HepG2 (cell line): Measurements from ENCODE around the gene TMEM158. TPM values are rescaled to one million over a fixed set of nuclear protein-coding genes. Genes with fewer than 3 reads are reported as not detected.

Source experiments
- ARNT ChIP-seq: fragments of 450-650 bp; IDR thresholded peaks from 2 replicates; pipeline ENCODE4 v1.6.1; 2017
- EED ChIP-seq: sonication (generic); formaldehyde crosslinking; IDR thresholded peaks from 2 replicates; pipeline ENCODE4 v1.5.0; 2020; ENCODE audit warnings: mild to moderate bottlenecking, missing genetic modification reagents
- ELF1 ChIP-seq: sonication (generic); formaldehyde crosslinking; IDR thresholded peaks from 2 replicates; pipeline ENCODE4 v1.4.0; 2020; ENCODE audit warnings: missing genetic modification reagents
- KDM6A ChIP-seq: IDR thresholded peaks from 2 replicates; pipeline ENCODE4 v1.6.1; 2016; ENCODE audit warnings: low read depth
- MAFF ChIP-seq: IDR thresholded peaks from 2 replicates; pipeline ENCODE4 v1.6.1; 2011; ENCODE audit warnings: low read depth, low read length, improper control_type of control experiment
- MAFG ChIP-seq: sonication (generic); formaldehyde crosslinking; IDR thresholded peaks from 2 replicates; pipeline ENCODE4 v1.5.1; 2020; ENCODE audit warnings: mild to moderate bottlenecking, missing genetic modification reagents
- MAFK ChIP-seq, 2 experiments: IDR thresholded peaks in 1 of 2; conservative IDR thresholded peaks in 1 of 2; 2 replicates each; pipeline ENCODE4 v1.6.1; 2011; ENCODE audit warnings: improper control_type of control experiment in 2 of 2, low read length in 2 of 2
- MEIS2 ChIP-seq: sonication (generic); formaldehyde crosslinking; IDR thresholded peaks from 2 replicates; pipeline ENCODE4 v1.9.0; 2021; ENCODE audit warnings: mild to moderate bottlenecking, missing genetic modification reagents
- NBN ChIP-seq: fragments of 450-650 bp; conservative IDR thresholded peaks from 2 replicates; pipeline ENCODE4 v1.6.1; 2017
- NFE2L2 ChIP-seq: fragments of 150-350 bp; IDR thresholded peaks from 2 replicates; pipeline ENCODE4 v1.6.1; 2014; ENCODE audit warnings: low read length
- NR3C1 ChIP-seq: sonication (generic); formaldehyde crosslinking; IDR thresholded peaks from 2 replicates; pipeline ENCODE4 v1.4.0; 2020; ENCODE audit warnings: missing genetic modification reagents
- PHF5A ChIP-seq: IDR thresholded peaks from one replicate; pipeline ENCODE4 v1.6.1; 2018; ENCODE audit warnings: low read depth, missing genetic modification reagents; ENCODE audit not compliant: unreplicated experiment
- SKI ChIP-seq: fragments of 450-650 bp; IDR thresholded peaks from one replicate; pipeline ENCODE4 v1.6.1; 2018; ENCODE audit warnings: mild to moderate bottlenecking; ENCODE audit not compliant: partially characterized antibody
- ZFP36 ChIP-seq: fragments of 150-350 bp; IDR thresholded peaks from 2 replicates; pipeline ENCODE4 v1.6.1; 2018; ENCODE audit warnings: borderline replicate concordance, low read length, low read depth; ENCODE audit not compliant: partially characterized antibody
- ZKSCAN8 ChIP-seq: IDR thresholded peaks from 2 replicates; pipeline ENCODE4 v1.6.1; 2016; ENCODE audit warnings: borderline replicate concordance, missing genetic modification reagents, missing compliant biosample characterization
- ZNF121 ChIP-seq: sonication (generic); formaldehyde crosslinking; IDR thresholded peaks from 2 replicates; pipeline ENCODE4 v1.5.0; 2020; ENCODE audit warnings: mild to moderate bottlenecking, missing genetic modification reagents
- ZNF3 ChIP-seq: IDR thresholded peaks from 2 replicates; pipeline ENCODE4 v1.7.0; 2017; ENCODE audit warnings: inconsistent platforms
- ZNF33A ChIP-seq: sonication (generic); formaldehyde crosslinking; IDR thresholded peaks from 2 replicates; pipeline ENCODE4 v1.5.1; 2020; ENCODE audit warnings: missing genetic modification reagents, mild to moderate bottlenecking, moderate library complexity, borderline replicate concordance
- ZNF468 ChIP-seq: sonication (generic); formaldehyde crosslinking; IDR thresholded peaks from 2 replicates; pipeline ENCODE4 v1.8.0; 2022; ENCODE audit warnings: mild to moderate bottlenecking, moderate library complexity, missing genetic modification reagents
- ZNF746 ChIP-seq: sonication (generic); formaldehyde crosslinking; IDR thresholded peaks from 2 replicates; pipeline ENCODE4 v1.8.0; 2022; ENCODE audit warnings: mild to moderate bottlenecking, missing genetic modification reagents
- ZNF879 ChIP-seq: sonication (generic); formaldehyde crosslinking; IDR thresholded peaks from 2 replicates; pipeline ENCODE4 v1.8.1; 2023; ENCODE audit warnings: missing genetic modification reagents
- polyA plus RNA-seq, 8 experiments: library from polyadenylated mRNA; depleted of rRNA in 3 of 8; stranded (reverse) in 7 of 8; unstranded in 1 of 8; fragments of >200 nt; fragmentation: Illumina TruSeq in 4 of 8; extraction: Trizol in 4 of 8; gene quantifications; 2 replicates each; pipeline versions ENCODE4 v1.2.1 to v1.2.3, GENCODE V29; 2011 to 2016; ENCODE audit warnings: low read depth in 4 of 8, missing spikeins in 1 of 8, mixed read lengths in 1 of 8; ENCODE audit not compliant: insufficient read depth in 1 of 8
- total RNA-seq, 5 experiments: library from RNA; depleted of rRNA; stranded (reverse); fragments of >200 nt; fragmentation: Illumina TruSeq; extraction: Trizol; gene quantifications; 2 replicates each; pipeline ENCODE4 v1.2.3, GENCODE V29; 2016; ENCODE audit warnings: low read depth in 1 of 5
- TF ChIP-seq, protein P1 (sequence below): sonication (generic); formaldehyde crosslinking; IDR thresholded peaks from 2 replicates; pipeline ENCODE4 v1.5.0; 2020; ENCODE audit warnings: missing genetic modification reagents, mild to moderate bottlenecking, borderline replicate concordance
- TF ChIP-seq, protein P2 (sequence below): sonication (generic); formaldehyde crosslinking; IDR thresholded peaks from 2 replicates; pipeline ENCODE4 v1.4.0; 2020; ENCODE audit warnings: mild to moderate bottlenecking, low read depth, missing genetic modification reagents
- TF ChIP-seq, protein P3 (sequence below): IDR thresholded peaks from 2 replicates; pipeline ENCODE4 v1.6.1; 2012; ENCODE audit warnings: inconsistent platforms

The TMEM158 gene
- total and polyA plus RNA-seq, 2 of the 13 experiments (the other 11 are each of a cell fraction or from before 2014, with no cell fraction given): 0.13 TPM; not detected in 1

DNA sequence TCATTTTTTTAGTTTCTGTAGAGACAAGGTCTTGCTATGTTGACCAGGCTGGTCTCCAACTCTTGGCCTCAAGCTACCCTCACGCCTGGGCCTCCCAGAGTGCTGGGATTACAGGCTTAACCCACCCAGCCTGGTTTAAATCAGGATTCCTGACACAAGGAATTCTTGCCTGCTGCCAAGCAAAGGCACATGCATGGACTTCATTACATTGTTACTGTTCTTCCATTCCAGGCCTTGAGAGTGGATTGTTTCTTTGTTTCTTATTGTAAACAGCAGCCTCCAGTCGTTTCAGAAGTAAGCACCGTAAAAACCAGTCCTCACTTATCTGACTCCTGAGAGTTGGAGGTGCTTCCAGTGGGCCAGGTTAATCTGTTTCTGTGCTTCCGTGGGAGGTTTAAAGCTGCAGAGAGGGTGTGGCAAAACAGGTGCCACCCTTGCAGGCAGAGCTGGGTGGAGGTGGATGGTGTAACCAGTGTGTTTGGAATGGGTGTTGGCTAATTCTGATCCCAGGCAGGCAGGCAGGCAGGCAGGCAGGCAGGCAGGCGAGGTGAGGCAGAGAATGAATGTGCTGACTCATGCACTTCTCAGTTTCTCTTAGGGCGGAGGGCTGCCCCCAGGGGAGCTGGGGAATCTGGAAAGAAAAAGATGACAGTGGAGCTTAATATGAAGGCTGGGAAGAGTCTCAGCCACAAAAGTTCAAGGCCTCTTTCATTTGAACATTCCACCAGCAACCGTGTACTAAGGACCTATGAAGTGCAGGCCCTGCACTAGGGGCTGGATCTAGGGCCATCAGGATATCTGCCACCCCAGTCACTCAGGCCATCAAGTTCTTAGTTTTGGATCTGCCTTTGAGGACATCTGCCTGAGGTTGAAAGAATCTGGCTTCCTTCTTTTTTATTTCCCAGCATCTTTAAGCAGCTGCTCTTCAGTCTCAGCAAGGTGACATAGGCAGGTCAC, 42.9 kb downstream of the TMEM158 start (continued):
- TF ChIP-seq ZNF879 (CRISPR knock-in tag) (no peak), NFE2L2 (peak; percentile 66; the same call in 1 of the 2 replicates), MAFK (conservative IDR thresholded peaks at IDR 0.05 in 1 of 2, IDR thresholded peaks at IDR 0.05 in 1 of 2; ENCODE audit: low read length in 2 of 2) (peak; percentile 88 to 94), ZNF3 (CRISPR knock-in tag) (no peak), ARNT (no peak), SKI (no peak), PHF5A (no peak), ZFP36 (no peak), ZKSCAN8 (CRISPR knock-in tag) (no peak), NR3C1 (CRISPR knock-in tag) (no peak), ZNF33A (CRISPR knock-in tag) (no peak), EED (CRISPR knock-in tag) (no peak), MEIS2 (CRISPR knock-in tag) (no peak), NBN (no peak), ZNF746 (CRISPR knock-in tag) (no peak), KDM6A (CRISPR knock-in tag) (no peak), ZNF121 (CRISPR knock-in tag) (no peak), MAFG (peak; percentile 79), ZNF468 (no peak), ELF1 (CRISPR knock-in tag) (no peak), MAFF (peak; percentile 89)
- TF ChIP-seq, protein P1, sequence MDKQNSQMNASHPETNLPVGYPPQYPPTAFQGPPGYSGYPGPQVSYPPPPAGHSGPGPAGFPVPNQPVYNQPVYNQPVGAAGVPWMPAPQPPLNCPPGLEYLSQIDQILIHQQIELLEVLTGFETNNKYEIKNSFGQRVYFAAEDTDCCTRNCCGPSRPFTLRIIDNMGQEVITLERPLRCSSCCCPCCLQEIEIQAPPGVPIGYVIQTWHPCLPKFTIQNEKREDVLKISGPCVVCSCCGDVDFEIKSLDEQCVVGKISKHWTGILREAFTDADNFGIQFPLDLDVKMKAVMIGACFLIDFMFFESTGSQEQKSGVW (CRISPR knock-in tag): no peak
- TF ChIP-seq, protein P2, sequence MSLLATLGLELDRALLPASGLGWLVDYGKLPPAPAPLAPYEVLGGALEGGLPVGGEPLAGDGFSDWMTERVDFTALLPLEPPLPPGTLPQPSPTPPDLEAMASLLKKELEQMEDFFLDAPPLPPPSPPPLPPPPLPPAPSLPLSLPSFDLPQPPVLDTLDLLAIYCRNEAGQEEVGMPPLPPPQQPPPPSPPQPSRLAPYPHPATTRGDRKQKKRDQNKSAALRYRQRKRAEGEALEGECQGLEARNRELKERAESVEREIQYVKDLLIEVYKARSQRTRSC (CRISPR knock-in tag): no peak
- TF ChIP-seq, protein P3, sequence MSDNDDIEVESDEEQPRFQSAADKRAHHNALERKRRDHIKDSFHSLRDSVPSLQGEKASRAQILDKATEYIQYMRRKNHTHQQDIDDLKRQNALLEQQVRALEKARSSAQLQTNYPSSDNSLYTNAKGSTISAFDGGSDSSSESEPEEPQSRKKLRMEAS: no peak
